Thoracic aorta (tissue), 2 donors: ENCODE results near the gene CCR3. TPM values are rescaled to one million over a fixed set of nuclear protein-coding genes. Genes with fewer than 3 reads are reported as not detected.

Source experiments
- ATAC-seq: fragments of 150-250 bp; one replicate; pipeline ENCODE4 v1.8.0; 2017; ENCODE audit warnings: low read depth; ENCODE audit not compliant: insufficient number of reproducible peaks, low FRiP score
- DNase-seq: peaks from one replicate; pipeline ENCODE4 v3.0.0-alpha.2; 2020; ENCODE audit warnings: low spot score
- H3K27ac ChIP-seq, 2 donors: fragments of 200-600 bp; sonication (generic); 1 replicate in 1 of 2; 2 replicates in 1 of 2; pipeline ENCODE4 v1.5.1; 2016; ENCODE audit warnings: mild to moderate bottlenecking in 2 of 2, moderate library complexity in 2 of 2
- H3K27me3 ChIP-seq: fragments of 200-600 bp; sonication (generic); replicated peaks from 2 replicates; pipeline ENCODE4 v1.6.0; 2016; ENCODE audit warnings: mild to moderate bottlenecking; ENCODE audit not compliant: insufficient read depth
- H3K36me3 ChIP-seq: fragments of 200-600 bp; sonication (generic); one replicate; pipeline ENCODE4 v1.5.1; 2016
- H3K4me1 ChIP-seq, 2 donors: fragments of 200-600 bp; sonication (generic); 1 replicate in 1 of 2; 2 replicates in 1 of 2; pipeline versions ENCODE4 v1.5.1 to v1.6.0; 2016; ENCODE audit warnings: low read depth in 2 of 2, mild to moderate bottlenecking in 1 of 2; ENCODE audit not compliant: control insufficient read depth in 1 of 2
- H3K4me3 ChIP-seq: fragments of 200-600 bp; sonication (generic); 2 replicates; pipeline ENCODE4 v1.5.1; 2016; ENCODE audit warnings: mild to moderate bottlenecking
- H3K9me3 ChIP-seq: fragments of 200-600 bp; sonication (generic); 2 replicates; pipeline ENCODE4 v1.5.1; 2016
- total RNA-seq, 2 donors: library from RNA; depleted of rRNA; stranded (reverse); fragments of >200 nt; gene quantifications; one replicate each; pipeline versions ENCODE4 v1.1.0 to v1.2.3, GENCODE V29; 2016
- TF ChIP-seq, protein P1 (sequence below): fragments of 200-600 bp; sonication (generic); IDR thresholded peaks from one replicate; pipeline ENCODE4 v1.5.1; 2019; ENCODE audit warnings: antibody characterized with exemption

The CCR3 gene
- total RNA-seq, 2 donors from 2014 or later, result not detected

DNA sequence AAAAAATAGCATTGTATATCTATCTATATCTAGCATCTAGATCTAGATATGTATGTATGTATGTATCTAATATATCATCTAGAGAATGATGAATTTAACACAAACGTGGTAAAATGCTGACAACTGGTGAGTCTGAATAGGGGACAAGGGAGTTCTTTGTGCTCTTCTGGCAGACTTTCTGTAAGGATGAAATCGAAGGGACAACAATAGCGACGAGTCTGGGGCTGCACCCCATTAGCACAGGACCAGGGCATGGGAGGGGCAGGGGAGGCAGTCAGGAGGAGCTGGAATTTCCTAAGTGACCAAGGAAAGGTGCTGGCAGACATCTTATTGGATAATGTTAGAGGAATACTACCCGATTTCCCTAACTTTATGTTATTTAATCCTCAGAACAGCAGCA, 42.0 kb upstream of the CCR3 start:
- Histone ChIP-seq H3K9me3 (no peaks in the 10 kb centered on the region), H3K4me1 (no peaks in the 10 kb centered on the region), H3K36me3 (no peaks in the 10 kb centered on the region), H3K27me3 (no peaks in the 10 kb centered on the region), H3K4me3 (no peak overlapping the region), H3K27ac (no peak overlapping the region)
- DNase-seq, result no peak
- ATAC-seq, result no peak
- TF ChIP-seq, protein P1, sequence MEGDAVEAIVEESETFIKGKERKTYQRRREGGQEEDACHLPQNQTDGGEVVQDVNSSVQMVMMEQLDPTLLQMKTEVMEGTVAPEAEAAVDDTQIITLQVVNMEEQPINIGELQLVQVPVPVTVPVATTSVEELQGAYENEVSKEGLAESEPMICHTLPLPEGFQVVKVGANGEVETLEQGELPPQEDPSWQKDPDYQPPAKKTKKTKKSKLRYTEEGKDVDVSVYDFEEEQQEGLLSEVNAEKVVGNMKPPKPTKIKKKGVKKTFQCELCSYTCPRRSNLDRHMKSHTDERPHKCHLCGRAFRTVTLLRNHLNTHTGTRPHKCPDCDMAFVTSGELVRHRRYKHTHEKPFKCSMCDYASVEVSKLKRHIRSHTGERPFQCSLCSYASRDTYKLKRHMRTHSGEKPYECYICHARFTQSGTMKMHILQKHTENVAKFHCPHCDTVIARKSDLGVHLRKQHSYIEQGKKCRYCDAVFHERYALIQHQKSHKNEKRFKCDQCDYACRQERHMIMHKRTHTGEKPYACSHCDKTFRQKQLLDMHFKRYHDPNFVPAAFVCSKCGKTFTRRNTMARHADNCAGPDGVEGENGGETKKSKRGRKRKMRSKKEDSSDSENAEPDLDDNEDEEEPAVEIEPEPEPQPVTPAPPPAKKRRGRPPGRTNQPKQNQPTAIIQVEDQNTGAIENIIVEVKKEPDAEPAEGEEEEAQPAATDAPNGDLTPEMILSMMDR, result no peak

DNA sequence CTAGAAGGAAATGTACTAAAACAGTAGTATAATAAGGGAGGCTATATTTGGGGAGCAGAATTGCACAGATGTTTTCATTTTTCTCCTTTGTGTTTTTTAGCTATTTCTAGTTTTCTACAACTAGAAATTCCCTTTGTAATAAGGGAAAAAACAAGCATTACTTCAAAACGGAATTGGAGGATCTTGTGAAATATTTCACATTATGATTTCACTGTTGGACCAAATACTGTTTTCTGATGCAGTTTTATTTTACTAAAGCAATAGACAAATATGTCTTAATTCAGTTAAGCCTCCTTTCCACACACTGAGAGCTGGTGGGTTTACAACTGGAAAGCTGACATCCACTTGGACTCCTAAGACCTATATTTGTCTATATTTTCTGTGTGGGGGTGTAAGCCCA, 41.5 kb upstream of the CCR3 start:
- no peak overlapping the region for H3K4me3 ChIP-seq
- TF ChIP-seq, protein P1, result no peak
- H3K27me3 ChIP-seq, result no peaks in the 10 kb centered on the region
- H3K4me1 ChIP-seq, result no peaks in the 10 kb centered on the region
- no peak for DNase-seq
- no peak for ATAC-seq
- no peak overlapping the region for H3K27ac ChIP-seq
- H3K9me3 ChIP-seq, result no peaks in the 10 kb centered on the region
- H3K36me3 ChIP-seq, result no peaks in the 10 kb centered on the region

DNA sequence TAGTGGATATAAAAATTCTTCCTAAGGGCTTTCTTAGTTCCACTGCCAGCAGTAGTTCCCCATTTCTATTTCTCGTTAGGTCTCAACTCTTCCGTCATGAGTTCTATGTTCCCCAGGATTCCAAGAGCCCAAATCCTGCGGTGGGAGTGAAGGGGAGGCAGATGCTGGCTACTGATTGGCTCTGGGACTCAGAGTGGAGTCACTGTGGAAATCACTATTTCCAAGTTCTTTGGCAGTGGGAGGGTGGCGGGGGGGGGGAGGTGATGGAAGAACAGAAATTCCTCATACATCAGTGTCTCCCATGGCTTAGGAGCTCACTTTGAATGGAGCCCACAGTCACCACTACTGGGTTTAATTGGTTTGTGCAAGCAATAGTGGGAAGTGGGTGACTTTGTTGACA, 39.7 kb upstream of the CCR3 start:
- ATAC-seq (no peak), DNase-seq (no peak)
- H3K27ac ChIP-seq, result no peak overlapping the region
- H3K9me3 ChIP-seq, result no peaks in the 10 kb centered on the region
- H3K27me3 ChIP-seq, result no peaks in the 10 kb centered on the region
- TF ChIP-seq, protein P1, result no peak
- H3K4me3 ChIP-seq, result no peak overlapping the region
- no peaks in the 10 kb centered on the region for H3K36me3 ChIP-seq
- no peaks in the 10 kb centered on the region for H3K4me1 ChIP-seq

DNA sequence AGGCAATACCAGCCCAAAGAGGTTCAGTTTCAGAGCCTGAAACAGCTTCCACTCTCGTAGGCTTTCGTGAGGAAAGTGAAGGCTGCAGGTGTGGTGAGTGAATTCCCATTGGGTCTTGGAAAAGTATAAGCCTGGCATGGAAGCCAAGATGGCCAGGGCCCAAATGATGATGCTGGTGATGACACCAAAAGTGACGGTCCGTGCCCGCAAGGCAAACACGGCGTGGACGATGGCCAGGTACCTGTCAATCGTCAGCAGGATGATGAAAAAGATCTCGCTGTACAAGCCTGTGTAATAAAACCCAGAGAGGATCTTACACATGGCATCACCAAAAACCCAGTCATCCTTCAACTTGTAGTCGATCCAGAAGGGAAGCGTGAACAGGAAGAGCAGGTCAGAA, 38.6 kb upstream of the CCR3 start:
- TF ChIP-seq, protein P1, result no peak
- Histone ChIP-seq H3K4me1 (no peaks in the 10 kb centered on the region), H3K4me3 (no peak overlapping the region), H3K9me3 (no peaks in the 10 kb centered on the region), H3K27me3 (no peaks in the 10 kb centered on the region), H3K36me3 (no peaks in the 10 kb centered on the region), H3K27ac (no peak overlapping the region)
- DNase-seq (no peak), ATAC-seq (no peak)

DNA sequence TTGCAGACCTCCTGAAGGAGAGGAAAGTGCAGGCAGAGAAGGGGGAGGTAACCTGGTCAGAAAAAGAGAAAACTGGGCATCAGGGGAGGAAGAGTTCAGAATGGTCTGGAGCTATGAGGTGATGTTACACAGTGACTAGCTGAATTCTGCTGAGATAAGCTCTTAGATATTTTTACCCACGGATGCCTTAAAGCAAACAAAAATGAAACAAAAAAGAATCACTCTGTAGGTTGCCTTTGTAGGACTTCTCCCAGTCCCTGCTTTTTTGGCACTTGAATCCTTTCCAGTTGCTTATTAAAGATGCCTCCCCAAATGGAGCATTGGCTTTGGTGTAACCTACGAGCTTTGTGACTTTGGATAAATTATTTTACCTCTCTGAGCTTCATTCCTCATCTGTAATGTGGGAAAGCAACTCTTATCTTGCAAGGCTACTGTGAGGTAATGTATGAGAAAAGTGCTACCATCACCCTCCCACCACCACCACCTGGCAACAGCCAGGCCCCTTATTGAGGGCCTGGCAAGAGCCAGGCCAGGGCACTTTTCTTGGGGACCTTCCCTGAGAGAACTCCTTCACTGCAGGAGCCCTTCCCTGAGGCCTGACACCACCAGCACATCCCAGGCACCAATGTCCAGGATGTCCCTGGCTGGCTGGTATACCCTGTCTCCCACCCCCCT, 36.8 kb upstream of the CCR3 start:
- Histone ChIP-seq H3K27ac (no peak overlapping the region), H3K4me3 (peak overlapping the region; percentile 48), H3K4me1 (no peaks in the 10 kb centered on the region), H3K9me3 (no peaks in the 10 kb centered on the region), H3K27me3 (no peaks in the 10 kb centered on the region), H3K36me3 (no peaks in the 10 kb centered on the region)
- DNase-seq (no peak), ATAC-seq (no peak)
- TF ChIP-seq, protein P1, result no peak
